Ishikawa (cell line): ENCODE data around the gene GRM1.

Experiments
- EGR1 ChIP-seq: IDR thresholded peaks from 2 replicates; pipeline ENCODE4 v1.6.1; 2012
- EP300 ChIP-seq: IDR thresholded peaks from 2 replicates; pipeline ENCODE4 v1.6.1; 2012; ENCODE audit warnings: borderline replicate concordance
- MAX ChIP-seq: IDR thresholded peaks from 2 replicates; pipeline ENCODE4 v1.6.1; 2012
- RAD21 ChIP-seq: IDR thresholded peaks from 2 replicates; pipeline ENCODE4 v1.6.1; 2012; ENCODE audit warnings: low read depth
- REST ChIP-seq: IDR thresholded peaks from 2 replicates; pipeline ENCODE4 v1.6.1; 2012; ENCODE audit warnings: low read depth, mild to moderate bottlenecking
- TAF1 ChIP-seq: IDR thresholded peaks from 2 replicates; pipeline ENCODE4 v1.6.1; 2012; ENCODE audit warnings: low read depth, mild to moderate bottlenecking
- TCF12 ChIP-seq: IDR thresholded peaks from 2 replicates; pipeline ENCODE4 v1.6.1; 2012; ENCODE audit warnings: low read depth
- TEAD4 ChIP-seq: IDR thresholded peaks from 2 replicates; pipeline ENCODE4 v1.6.1; 2012
- YY1 ChIP-seq: IDR thresholded peaks from 2 replicates; pipeline ENCODE4 v1.6.1; 2012; ENCODE audit warnings: low read depth

GRCh38 chr6:146286961-146287360, 258.1 kb downstream of the GRM1 start:
- TF ChIP-seq REST (no peak), YY1 (no peak), TEAD4 (no peak), MAX (no peak), TCF12 (no peak), EGR1 (no peak), RAD21 (no peak), EP300 (no peak), TAF1 (no peak)
